ENCODE data around the gene PPP2R2C.

GRCh38 chr4:6472008-6472386 lies 417 bp downstream of the PPP2R2C start:
- no peak for TF ChIP-seq CTCF (IDR thresholded peaks at IDR 0.05; ENCODE audit: borderline replicate concordance, extremely low read depth, low read length, poor library complexity, severe bottlenecking)
- no peak for TF ChIP-seq EZH2 (IDR thresholded peaks at IDR 0.05; ENCODE audit: borderline replicate concordance, low read depth, low read length, severe bottlenecking)
